ENCODE results near the gene USP31. TPM values are rescaled to one million over a fixed set of nuclear protein-coding genes. Genes with fewer than 3 reads are reported as not detected.

Gene USP31
- total and polyA plus RNA-seq, 2 donors (not counting 1 experiment from before 2014, with no cell fraction given) = 1.6 to 6.7 TPM

GRCh38 chr16:23195366-23195978 lies 46.2 kb upstream of the USP31 start:
- Mint-ChIP-seq H3K4me3 (no peak overlapping the region), H3K27ac (no peak overlapping the region), H3K9me3 (ENCODE audit: insufficient read depth) (no peaks in the 10 kb centered on the region), H3K27me3 (peaks cover 30% of the 10 kb centered on the region), H3K4me1 (no peaks in the 10 kb centered on the region)
- POLR2A ChIA-PET = no interaction called here
- peaks cover 0 to 4% of the 10 kb centered on the region in 2 donors for H3K4me1 ChIP-seq (ENCODE audit: control insufficient read depth in 2 of 2, insufficient read depth in 2 of 2, low read length in 2 of 2)
- CTCF ChIA-PET = no interaction called here
- peaks cover 0 to 8% (median 1%) of the 10 kb centered on the region in 4 experiments for H3K27me3 ChIP-seq (replicated peaks in 1 of 4; ENCODE audit: control extremely low read depth in 1 of 4, control insufficient read depth in 3 of 4, insufficient read depth in 4 of 4, low read length in 3 of 4)
- ATAC-seq (ENCODE audit: low read depth) = no peak
- H3K9me3 ChIP-seq (ENCODE audit: control extremely low read depth in 1 of 3, control insufficient read depth in 2 of 3, insufficient read depth in 1 of 3, low read length in 2 of 3) = no peaks in the 10 kb centered on the region
- no peak for DNase-seq
- H4K20me1 ChIP-seq (ENCODE audit: control insufficient read depth, insufficient read depth, low read length, poor library complexity, severe bottlenecking) = no peaks in the 10 kb centered on the region
- no peaks in the 10 kb centered on the region for H3K79me2 ChIP-seq (ENCODE audit: control insufficient read depth, insufficient read depth, low read length)
- H3K4me3 ChIP-seq (ENCODE audit: control extremely low read depth in 1 of 5, extremely low read depth in 1 of 5, insufficient read depth in 1 of 5, low read depth in 2 of 5, low read length in 4 of 5) = no peak overlapping the region
- intact Hi-C loops (cut with micrococcal nuclease) = no loop called here
- no peaks in the 10 kb centered on the region for H3K36me3 ChIP-seq (replicated peaks in 1 of 2; ENCODE audit: control extremely low read depth in 1 of 2, control insufficient read depth in 1 of 2, extremely low read depth in 1 of 2, insufficient read depth in 2 of 2, low read length in 1 of 2)
- no peak overlapping the region for H3K27ac ChIP-seq (ENCODE audit: low read length in 2 of 2)
- no peak overlapping the region for H3K4me2 ChIP-seq (replicated peaks; ENCODE audit: low read depth, low read length, poor library complexity, severe bottlenecking)
- no peak for TF ChIP-seq CTCF (IDR thresholded peaks at IDR 0.05)
- TF ChIP-seq EZH2 (IDR thresholded peaks at IDR 0.05; ENCODE audit: borderline replicate concordance, insufficient read depth, low read depth, low read length, poor library complexity, severe bottlenecking) = no peak
- no peak overlapping the region for H3K9ac ChIP-seq (ENCODE audit: low read length)
- 86% methylated on average over 1 of the region's 3 CpGs for WGBS (ENCODE audit: insufficient coverage)
- no peak overlapping the region for H2AFZ ChIP-seq (ENCODE audit: insufficient read depth, low read depth, low read length, poor library complexity, severe bottlenecking)

GRCh38 chr16:23194497-23195221 lies 45.4 kb upstream of the USP31 start:
- Histone ChIP-seq H3K79me2 (ENCODE audit: control insufficient read depth, insufficient read depth, low read length) (no peaks in the 10 kb centered on the region), H3K9ac (ENCODE audit: low read length) (no peak overlapping the region), H4K20me1 (ENCODE audit: control insufficient read depth, insufficient read depth, low read length, poor library complexity, severe bottlenecking) (no peaks in the 10 kb centered on the region), H3K4me3 (ENCODE audit: control extremely low read depth in 1 of 5, extremely low read depth in 1 of 5, insufficient read depth in 1 of 5, low read depth in 2 of 5, low read length in 4 of 5) (no peak overlapping the region), H3K4me2 (replicated peaks; ENCODE audit: low read depth, low read length, poor library complexity, severe bottlenecking) (no peak overlapping the region), H3K4me1 (ENCODE audit: control insufficient read depth in 2 of 2, insufficient read depth in 2 of 2, low read length in 2 of 2) (peaks cover 0 to 4% of the 10 kb centered on the region in 2 donors), H2AFZ (ENCODE audit: insufficient read depth, low read depth, low read length, poor library complexity, severe bottlenecking) (no peak overlapping the region), H3K9me3 (ENCODE audit: control extremely low read depth in 1 of 3, control insufficient read depth in 2 of 3, insufficient read depth in 1 of 3, low read length in 2 of 3) (no peaks in the 10 kb centered on the region), H3K27ac (ENCODE audit: low read length in 2 of 2) (no peak overlapping the region), H3K36me3 (replicated peaks in 1 of 2; ENCODE audit: control extremely low read depth in 1 of 2, control insufficient read depth in 1 of 2, extremely low read depth in 1 of 2, insufficient read depth in 2 of 2, low read length in 1 of 2) (no peaks in the 10 kb centered on the region), H3K27me3 (replicated peaks in 1 of 4; ENCODE audit: control extremely low read depth in 1 of 4, control insufficient read depth in 3 of 4, insufficient read depth in 4 of 4, low read length in 3 of 4) (peaks cover 0 to 8% (median 1%) of the 10 kb centered on the region in 4 experiments)
- intact Hi-C loops (cut with micrococcal nuclease) = no loop called here
- WGBS (ENCODE audit: insufficient coverage) = 50% methylated on average over 4 of the region's 9 CpGs
- Mint-ChIP-seq H3K27me3 (peaks cover 30% of the 10 kb centered on the region), H3K4me3 (no peak overlapping the region), H3K27ac (no peak overlapping the region), H3K4me1 (no peaks in the 10 kb centered on the region), H3K9me3 (ENCODE audit: insufficient read depth) (no peaks in the 10 kb centered on the region)
- ChIA-PET CTCF (no interaction called here), POLR2A (no interaction called here)
- TF ChIP-seq CTCF (IDR thresholded peaks at IDR 0.05) (no peak), EZH2 (IDR thresholded peaks at IDR 0.05; ENCODE audit: borderline replicate concordance, insufficient read depth, low read depth, low read length, poor library complexity, severe bottlenecking) (no peak)
- DNase-seq (no peak), ATAC-seq (ENCODE audit: low read depth) (no peak)

All from B cell (primary cell).